Body of pancreas (tissue), 4 donors: ENCODE measurements around the gene NAP1L1.

Experiments used
- POLR2A ChIP-seq, 3 donors: fragments of 450-650 bp; IDR thresholded peaks; one replicate each; pipeline ENCODE4 v1.6.1; 2016; ENCODE audit warnings: antibody characterized with exemption in 3 of 3, mild to moderate bottlenecking in 2 of 3
- TF ChIP-seq, protein P1 (sequence below), 7 experiments: fragments of 450-650 bp in 4 of 7; fragments of 200-600 bp in 3 of 7; sonication (generic) in 3 of 7; IDR thresholded peaks; one replicate each; pipeline ENCODE4 v1.5.1; 2016 to 2019; ENCODE audit warnings: antibody characterized with exemption in 7 of 7

DNA sequence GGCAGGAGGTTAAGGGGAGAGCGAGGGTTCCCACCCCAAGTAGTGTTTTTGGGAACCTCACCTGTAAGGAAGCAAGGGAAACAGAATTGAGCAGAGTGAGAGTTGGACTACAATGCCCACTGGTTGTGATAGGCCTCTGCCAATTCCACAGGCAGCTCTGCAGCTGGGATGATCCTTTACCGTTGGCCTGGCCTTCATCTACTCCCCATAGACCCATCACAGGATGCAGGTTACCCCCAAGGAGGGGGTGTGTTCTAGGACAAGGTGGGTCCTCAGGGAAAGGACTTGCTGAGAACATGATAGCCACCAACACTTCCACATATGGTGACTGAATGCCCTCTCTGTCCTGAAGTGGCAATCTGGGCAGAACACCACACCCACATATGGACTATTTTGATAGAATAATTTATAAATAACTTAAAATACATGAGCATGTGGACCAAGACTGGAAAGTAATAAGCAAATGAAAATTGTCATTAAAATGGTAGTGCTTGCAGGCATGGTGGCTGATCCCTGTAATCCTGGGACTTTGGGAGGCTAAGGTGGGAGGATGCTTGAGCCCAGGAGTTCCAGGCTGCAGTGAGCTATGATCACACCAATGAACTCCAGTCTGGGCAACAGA, 61.3 kb downstream of the NAP1L1 start:
- TF ChIP-seq, protein P1, sequence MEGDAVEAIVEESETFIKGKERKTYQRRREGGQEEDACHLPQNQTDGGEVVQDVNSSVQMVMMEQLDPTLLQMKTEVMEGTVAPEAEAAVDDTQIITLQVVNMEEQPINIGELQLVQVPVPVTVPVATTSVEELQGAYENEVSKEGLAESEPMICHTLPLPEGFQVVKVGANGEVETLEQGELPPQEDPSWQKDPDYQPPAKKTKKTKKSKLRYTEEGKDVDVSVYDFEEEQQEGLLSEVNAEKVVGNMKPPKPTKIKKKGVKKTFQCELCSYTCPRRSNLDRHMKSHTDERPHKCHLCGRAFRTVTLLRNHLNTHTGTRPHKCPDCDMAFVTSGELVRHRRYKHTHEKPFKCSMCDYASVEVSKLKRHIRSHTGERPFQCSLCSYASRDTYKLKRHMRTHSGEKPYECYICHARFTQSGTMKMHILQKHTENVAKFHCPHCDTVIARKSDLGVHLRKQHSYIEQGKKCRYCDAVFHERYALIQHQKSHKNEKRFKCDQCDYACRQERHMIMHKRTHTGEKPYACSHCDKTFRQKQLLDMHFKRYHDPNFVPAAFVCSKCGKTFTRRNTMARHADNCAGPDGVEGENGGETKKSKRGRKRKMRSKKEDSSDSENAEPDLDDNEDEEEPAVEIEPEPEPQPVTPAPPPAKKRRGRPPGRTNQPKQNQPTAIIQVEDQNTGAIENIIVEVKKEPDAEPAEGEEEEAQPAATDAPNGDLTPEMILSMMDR (IDR thresholded peaks at IDR 0.05) = no peak
- TF ChIP-seq POLR2A (IDR thresholded peaks at IDR 0.05) = no peak
